K562 (cell line): ENCODE measurements around the gene MPPED1. TPM values are rescaled to one million over a fixed set of nuclear protein-coding genes. Genes with fewer than 3 reads are reported as not detected.

Experiments used
- ILK ChIP-seq: fragments of 450-650 bp; IDR thresholded peaks from 2 replicates; pipeline ENCODE4 v1.6.1; 2016; ENCODE audit warnings: missing genetic modification characterization, low read depth, mild to moderate bottlenecking, missing compliant biosample characterization, moderate library complexity, borderline replicate concordance
- SRSF3 ChIP-seq: fragments of 200-400 bp; formaldehyde crosslinking; IDR thresholded peaks from 2 replicates; pipeline ENCODE4 v1.6.1; 2016; ENCODE audit warnings: mild to moderate bottlenecking, low read length, moderate library complexity; ENCODE audit not compliant: insufficient read depth
- ZBTB40 ChIP-seq, 2 experiments: fragments of 450-650 bp in 1 of 2; sonication (generic) in 1 of 2; formaldehyde crosslinking in 1 of 2; IDR thresholded peaks; 2 replicates each; pipeline versions ENCODE4 v1.7.1 to v1.9.0; 2016 to 2022; ENCODE audit warnings: inconsistent platforms in 1 of 2, mild to moderate bottlenecking in 1 of 2, missing genetic modification reagents in 1 of 2
- polyA plus RNA-seq, 8 experiments: library from polyadenylated mRNA; depleted of rRNA in 4 of 8; stranded (reverse) in 5 of 8; unstranded in 3 of 8; fragments of >200 nt; fragmentation: Nextera tagmentation in 2 of 8; fragmentation: Illumina TruSeq in 1 of 8; extraction: Ambion mirVana in 2 of 8; extraction: Trizol in 1 of 8; gene quantifications; 2 replicates each; pipeline versions ENCODE4 v1.2.1 to v1.2.3, GENCODE V29; 2011 to 2014; ENCODE audit warnings: inconsistent platforms in 1 of 8, missing spikeins in 1 of 8
- total RNA-seq, 7 experiments: library from RNA; depleted of rRNA in 6 of 7; stranded (reverse); fragments of >200 nt in 6 of 7; fragmentation: Illumina TruSeq in 2 of 7; extraction: Trizol in 2 of 7; gene quantifications; 2 replicates each; pipeline versions ENCODE4 v1.2.1 to v1.2.3, GENCODE V29; 2011 to 2021; ENCODE audit warnings: low replicate concordance in 1 of 7
- TF ChIP-seq, protein P1 (sequence below): IDR thresholded peaks from 3 replicates; pipeline ENCODE4 v1.6.1; 2011; ENCODE audit warnings: borderline replicate concordance, mild to moderate bottlenecking; ENCODE audit not compliant: insufficient read length, insufficient read depth
- TF ChIP-seq, protein P2 (sequence below): sonication (generic); formaldehyde crosslinking; IDR thresholded peaks from 2 replicates; pipeline ENCODE4 v1.8.1; 2022; ENCODE audit warnings: missing genetic modification reagents

MPPED1 gene
- total and polyA plus RNA-seq, 9 of the 15 experiments (the other 6 are each of a cell fraction or from before 2014, with no cell fraction given): not detected

- TF ChIP-seq ZBTB40 (IDR thresholded peaks at IDR 0.05): no peak
- TF ChIP-seq ZBTB40 (CRISPR knock-in tag; IDR thresholded peaks at IDR 0.05): no peak
- TF ChIP-seq, protein P1, sequence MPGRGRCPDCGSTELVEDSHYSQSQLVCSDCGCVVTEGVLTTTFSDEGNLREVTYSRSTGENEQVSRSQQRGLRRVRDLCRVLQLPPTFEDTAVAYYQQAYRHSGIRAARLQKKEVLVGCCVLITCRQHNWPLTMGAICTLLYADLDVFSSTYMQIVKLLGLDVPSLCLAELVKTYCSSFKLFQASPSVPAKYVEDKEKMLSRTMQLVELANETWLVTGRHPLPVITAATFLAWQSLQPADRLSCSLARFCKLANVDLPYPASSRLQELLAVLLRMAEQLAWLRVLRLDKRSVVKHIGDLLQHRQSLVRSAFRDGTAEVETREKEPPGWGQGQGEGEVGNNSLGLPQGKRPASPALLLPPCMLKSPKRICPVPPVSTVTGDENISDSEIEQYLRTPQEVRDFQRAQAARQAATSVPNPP: no peak
- TF ChIP-seq ILK (tag): no peak
- TF ChIP-seq, protein P2, sequence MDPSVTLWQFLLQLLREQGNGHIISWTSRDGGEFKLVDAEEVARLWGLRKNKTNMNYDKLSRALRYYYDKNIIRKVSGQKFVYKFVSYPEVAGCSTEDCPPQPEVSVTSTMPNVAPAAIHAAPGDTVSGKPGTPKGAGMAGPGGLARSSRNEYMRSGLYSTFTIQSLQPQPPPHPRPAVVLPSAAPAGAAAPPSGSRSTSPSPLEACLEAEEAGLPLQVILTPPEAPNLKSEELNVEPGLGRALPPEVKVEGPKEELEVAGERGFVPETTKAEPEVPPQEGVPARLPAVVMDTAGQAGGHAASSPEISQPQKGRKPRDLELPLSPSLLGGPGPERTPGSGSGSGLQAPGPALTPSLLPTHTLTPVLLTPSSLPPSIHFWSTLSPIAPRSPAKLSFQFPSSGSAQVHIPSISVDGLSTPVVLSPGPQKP (CRISPR knock-in tag): no peak
- TF ChIP-seq SRSF3: no peak
- TF ChIP-seq, all 486 proteins: peak for 0
Observed at GRCh38 chr22:43526946-43527345, 115.1 kb downstream of the MPPED1 start (continued).
